Aorta (tissue), 5 donors: ENCODE results near the gene RGS9. TPM values are rescaled to one million over a fixed set of nuclear protein-coding genes. Genes with fewer than 3 reads are reported as not detected.
"Not testable (repeated sequence)": the region's sequence is repeated elsewhere in the genome, so short reads cannot be mapped to it uniquely, and the experiment has no call there.

Source experiments
- ATAC-seq: fragments of 200-7000 bp; cut with Tn5 transposase; one replicate; pipeline ENCODE4 v1.9.1; 2022; ENCODE audit warnings: moderate library complexity; ENCODE audit not compliant: low FRiP score
- DNase-seq, 2 donors: peaks; one replicate each; pipeline ENCODE4 v3.0.0-alpha.2; 2020
- H3K27ac ChIP-seq, 2 donors: one replicate each; pipeline ENCODE4 v1.5.1; 2013; ENCODE audit warnings: low read length in 2 of 2, mild to moderate bottlenecking in 2 of 2, moderate library complexity in 2 of 2, control low read depth in 1 of 2, inconsistent platforms in 1 of 2, low read depth in 1 of 2
- H3K27me3 ChIP-seq, 2 donors: one replicate each; pipeline ENCODE4 v1.6.1; 2013; ENCODE audit warnings: control low read depth in 1 of 2, low read length in 1 of 2, mild to moderate bottlenecking in 1 of 2, moderate library complexity in 1 of 2; ENCODE audit not compliant: insufficient read depth in 2 of 2, control insufficient read depth in 1 of 2
- H3K36me3 ChIP-seq, 2 donors: one replicate each; pipeline ENCODE4 v1.6.1; 2013; ENCODE audit warnings: control low read depth in 1 of 2, low read length in 1 of 2, mild to moderate bottlenecking in 1 of 2; ENCODE audit not compliant: insufficient read depth in 2 of 2, control insufficient read depth in 1 of 2
- H3K4me1 ChIP-seq, 2 donors: one replicate each; pipeline ENCODE4 v1.6.1; 2013; ENCODE audit warnings: low read length in 2 of 2, control low read depth in 1 of 2, mild to moderate bottlenecking in 1 of 2, moderate library complexity in 1 of 2; ENCODE audit not compliant: insufficient read depth in 2 of 2, control insufficient read depth in 1 of 2
- H3K4me3 ChIP-seq, 2 donors: one replicate each; pipeline ENCODE4 v1.5.1; 2013; ENCODE audit warnings: low read length in 2 of 2, control low read depth in 1 of 2, mild to moderate bottlenecking in 1 of 2
- H3K9me3 ChIP-seq: one replicate; pipeline ENCODE4 v1.6.1; 2013; ENCODE audit warnings: mild to moderate bottlenecking, low read length; ENCODE audit not compliant: control insufficient read depth
- WGBS, 2 donors: extraction: QIAGEN DNeasy Blood & Tissue Kit; methylation state at CpG; one replicate each; pipeline ENCODE4 v1.1.7; 2013; 5-methylcytosine and 5-hydroxymethylcytosine counted together
- intact Hi-C, 2 donors: fragments of 100-400 bp; cut with DNase I; formaldehyde crosslinking; loops; one replicate each; pipeline versions ENCODE4 v1.14.2 to v1.15.0; 2022
- polyA plus RNA-seq, 2 donors: library from polyadenylated mRNA; stranded (reverse); fragments of 200-250 nt; gene quantifications; one replicate each; pipeline ENCODE4 v1.2.3, GENCODE V29; 2013
- total RNA-seq, 2 donors: library from RNA; stranded (reverse); fragmentation: NEBNext Ultra II Directional; extraction: Animal tissue kit (Norgen Biotek cat#: 25700); gene quantifications; one replicate each; pipeline ENCODE4 v1.2.1, GENCODE V29; 2021
- donor health status: healthy with polysubstance abuse.
- donor health status: Bipolar disorder and iron deficiency.
- donor health status: DM: no; HTN: no; CAD: no.
- donor health status: DM: no; HTN: no; CAD: no.
- donor health status: DM: yes; HTN: yes; CAD: no.

RGS9 gene
- total and polyA plus RNA-seq, 4 donors = 0.75 to 7.1 (median 2.2) TPM

GRCh38 chr17:65104541-65104940, 32.6 kb upstream of the RGS9 start:
- H3K27ac ChIP-seq = no peak overlapping the region
- no peak for ATAC-seq

GRCh38 chr17:65104973-65105372, 32.2 kb upstream of the RGS9 start:
- H3K9me3 ChIP-seq = no peaks in the 10 kb centered on the region
- 61% methylated on average over 6 of the region's 6 CpGs for WGBS, 2 donors
- intact Hi-C loops = loop anchor here (5.0 to 10.0 kb wide), 2 partner anchors 48 to 130 kb away; partner anchors contain the start of gene GNA13 (in 1 of the 2)
- peaks cover 0 to 4% of the 10 kb centered on the region in 2 donors for H3K4me1 ChIP-seq
- H3K27me3 ChIP-seq = no peaks in the 10 kb centered on the region
- ATAC-seq (no peak), DNase-seq (no peak)
- H3K27ac ChIP-seq = no peak overlapping the region
- H3K4me3 ChIP-seq = no peak overlapping the region
- no peaks in the 10 kb centered on the region for H3K36me3 ChIP-seq

More at GRCh38 chr17:65104541-65104940, 32.6 kb upstream of the RGS9 start:
- intact Hi-C loops = loop anchor here (5.0 to 10.0 kb wide), 2 partner anchors 47 to 130 kb away; partner anchors contain the start of gene GNA13 (in 1 of the 2)
- DNase-seq = no peak
- H3K4me3 ChIP-seq = no peak overlapping the region
- no peaks in the 10 kb centered on the region for H3K36me3 ChIP-seq
- peaks cover 0 to 4% of the 10 kb centered on the region in 2 donors for H3K4me1 ChIP-seq
- no peaks in the 10 kb centered on the region for H3K9me3 ChIP-seq
- H3K27me3 ChIP-seq = no peaks in the 10 kb centered on the region

- DNase-seq (no peak), ATAC-seq (no peak)
- Histone ChIP-seq H3K4me1 (peaks cover 0 to 4% of the 10 kb centered on the region in 2 donors), H3K36me3 (no peaks in the 10 kb centered on the region), H3K27me3 (no peaks in the 10 kb centered on the region), H3K27ac (no peak overlapping the region), H3K9me3 (no peaks in the 10 kb centered on the region), H3K4me3 (no peak overlapping the region)
- WGBS, 2 donors = 94 to 95% methylated on average over 6 of the region's 6 CpGs
- intact Hi-C loops = loop anchor here in 1 of 2 donors (10.0 kb wide), 1 partner anchor 133 kb away; no protein-coding TSS in a partner anchor
Measured at GRCh38 chr17:65108152-65108551, 29.0 kb upstream of the RGS9 start.

GRCh38 chr17:65109543-65109942, 27.6 kb upstream of the RGS9 start:
- Histone ChIP-seq H3K27me3 (no peaks in the 10 kb centered on the region), H3K27ac (no peak overlapping the region), H3K9me3 (no peaks in the 10 kb centered on the region), H3K4me3 (no peak overlapping the region), H3K4me1 (peaks cover 0 to 4% of the 10 kb centered on the region in 2 donors), H3K36me3 (no peaks in the 10 kb centered on the region)
- 36 to 42% methylated on average over 6 of the region's 6 CpGs for WGBS, 2 donors
- DNase-seq (no peak), ATAC-seq (no peak)
- intact Hi-C loops = loop anchor here in 1 of 2 donors (10.0 kb wide), 1 partner anchor 135 kb away; no protein-coding TSS in a partner anchor

GRCh38 chr17:65109990-65110680, 27.0 kb upstream of the RGS9 start:
- Histone ChIP-seq H3K4me3 (no peak overlapping the region), H3K27ac (no peak overlapping the region), H3K4me1 (peaks cover 0 to 4% of the 10 kb centered on the region in 2 donors), H3K9me3 (no peaks in the 10 kb centered on the region), H3K36me3 (no peaks in the 10 kb centered on the region), H3K27me3 (no peaks in the 10 kb centered on the region)
- no peak for ATAC-seq
- intact Hi-C loops = loop anchor here in 1 of 2 donors (10.0 kb wide), 1 partner anchor 135 kb away; no protein-coding TSS in a partner anchor
- DNase-seq = no peak
- WGBS, 2 donors = 68 to 83% methylated on average over 2 of the region's 2 CpGs

- Histone ChIP-seq H3K4me3 (no peak overlapping the region), H3K27me3 (no peaks in the 10 kb centered on the region), H3K36me3 (no peaks in the 10 kb centered on the region), H3K9me3 (no peaks in the 10 kb centered on the region), H3K27ac (no peak overlapping the region), H3K4me1 (no peaks in the 10 kb centered on the region)
- WGBS, 2 donors = 19 to 22% methylated on average over 3 of the region's 3 CpGs
- ATAC-seq = no peak
- intact Hi-C loops = no loop called here
- no peak for DNase-seq
Measured at GRCh38 chr17:65115839-65116238, 21.3 kb upstream of the RGS9 start.

GRCh38 chr17:65116515-65116914, 20.7 kb upstream of the RGS9 start:
- intact Hi-C loops, H3K4me3 ChIP-seq, H3K27me3 ChIP-seq, H3K36me3 ChIP-seq, H3K27ac ChIP-seq, H3K9me3 ChIP-seq, ATAC-seq, DNase-seq, H3K4me1 ChIP-seq: not testable (repeated sequence)
- WGBS, 2 donors = 29 to 31% methylated on average over 5 of the region's 5 CpGs

GRCh38 chr17:65117384-65118035, 19.7 kb upstream of the RGS9 start:
- ATAC-seq = no peak
- WGBS, 2 donors = 70 to 73% methylated on average over 4 of the region's 4 CpGs
- intact Hi-C loops = no loop called here

More at GRCh38 chr17:65117384-65118035, 19.7 kb upstream of the RGS9 start:
- no peak overlapping the region for H3K4me3 ChIP-seq
- H3K36me3 ChIP-seq = no peaks in the 10 kb centered on the region
- no peaks in the 10 kb centered on the region for H3K4me1 ChIP-seq
- DNase-seq = no peak
- no peaks in the 10 kb centered on the region for H3K27me3 ChIP-seq
- no peaks in the 10 kb centered on the region for H3K9me3 ChIP-seq
- no peak overlapping the region for H3K27ac ChIP-seq
